Measurements from ENCODE around the gene JHY. TPM values are rescaled to one million over a fixed set of nuclear protein-coding genes. Genes with fewer than 3 reads are reported as not detected.

JHY gene
- total RNA-seq, 4 donors from 2014 or later, result 9.6 to 14.9 (median 10.6) TPM

DNA sequence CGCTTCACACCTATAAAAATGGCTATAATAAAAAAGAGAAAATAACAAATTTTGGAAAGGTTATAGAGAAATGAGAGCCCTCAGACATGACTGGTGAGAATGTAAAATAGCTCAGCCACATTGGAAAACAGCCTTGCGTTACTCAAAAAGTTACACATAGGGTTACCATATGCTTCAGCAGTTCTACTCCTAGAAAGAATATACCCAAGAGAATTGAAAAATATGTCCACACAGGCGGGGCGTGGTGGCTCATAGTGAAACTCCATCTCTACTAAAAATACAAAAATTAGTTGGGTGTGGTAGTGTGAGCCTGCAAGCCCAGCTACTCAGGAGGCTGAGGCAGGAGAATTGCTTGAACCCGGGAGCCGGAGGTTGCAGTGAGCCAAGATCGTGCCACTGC is 7.6 kb upstream of the JHY start:
- no peak for DNase-seq (ENCODE audit: extremely low spot score)
- 86% methylated on average over 7 of the region's 7 CpGs for WGBS
- H3K36me3 ChIP-seq, result no peaks in the 10 kb centered on the region
- TF ChIP-seq POLR2A (IDR thresholded peaks at IDR 0.05; ENCODE audit: low read depth) (no peak), POLR2AphosphoS5 (IDR thresholded peaks at IDR 0.05) (no peak), EP300 (IDR thresholded peaks at IDR 0.05) (no peak)
- TF ChIP-seq, protein P1, sequence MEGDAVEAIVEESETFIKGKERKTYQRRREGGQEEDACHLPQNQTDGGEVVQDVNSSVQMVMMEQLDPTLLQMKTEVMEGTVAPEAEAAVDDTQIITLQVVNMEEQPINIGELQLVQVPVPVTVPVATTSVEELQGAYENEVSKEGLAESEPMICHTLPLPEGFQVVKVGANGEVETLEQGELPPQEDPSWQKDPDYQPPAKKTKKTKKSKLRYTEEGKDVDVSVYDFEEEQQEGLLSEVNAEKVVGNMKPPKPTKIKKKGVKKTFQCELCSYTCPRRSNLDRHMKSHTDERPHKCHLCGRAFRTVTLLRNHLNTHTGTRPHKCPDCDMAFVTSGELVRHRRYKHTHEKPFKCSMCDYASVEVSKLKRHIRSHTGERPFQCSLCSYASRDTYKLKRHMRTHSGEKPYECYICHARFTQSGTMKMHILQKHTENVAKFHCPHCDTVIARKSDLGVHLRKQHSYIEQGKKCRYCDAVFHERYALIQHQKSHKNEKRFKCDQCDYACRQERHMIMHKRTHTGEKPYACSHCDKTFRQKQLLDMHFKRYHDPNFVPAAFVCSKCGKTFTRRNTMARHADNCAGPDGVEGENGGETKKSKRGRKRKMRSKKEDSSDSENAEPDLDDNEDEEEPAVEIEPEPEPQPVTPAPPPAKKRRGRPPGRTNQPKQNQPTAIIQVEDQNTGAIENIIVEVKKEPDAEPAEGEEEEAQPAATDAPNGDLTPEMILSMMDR (IDR thresholded peaks at IDR 0.05), result no peak
- intact Hi-C loops (cut with DNase I), result no loop called here
- no peak overlapping the region for H3K4me3 ChIP-seq
- H3K27ac ChIP-seq (replicated peaks in 1 of 4), result no peak overlapping the region
- no peaks in the 10 kb centered on the region for H3K4me1 ChIP-seq
- no peaks in the 10 kb centered on the region for H3K9me3 ChIP-seq
- no peaks in the 10 kb centered on the region for H3K27me3 ChIP-seq

DNA sequence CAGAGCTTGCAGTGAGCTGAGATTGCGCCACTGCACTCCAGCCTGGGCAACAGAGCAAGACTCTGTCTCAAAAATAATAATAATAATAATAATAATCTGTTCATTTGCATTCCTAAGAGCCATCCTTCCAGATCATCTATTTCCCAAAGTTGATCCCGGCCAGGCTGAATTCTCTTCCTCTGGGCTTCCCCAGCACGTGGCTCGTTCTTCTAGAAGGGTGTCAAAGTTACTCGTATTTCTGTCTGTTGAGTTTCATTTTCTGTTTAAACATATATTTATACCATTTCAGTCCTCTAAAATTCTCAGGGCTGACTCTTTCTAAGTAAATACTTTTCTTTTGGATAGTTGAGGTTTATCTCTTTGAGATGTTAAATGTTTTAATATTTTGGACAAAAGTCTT is 4.8 kb upstream of the JHY start:
- TF ChIP-seq POLR2AphosphoS5 (IDR thresholded peaks at IDR 0.05) (no peak), EP300 (IDR thresholded peaks at IDR 0.05) (no peak), POLR2A (IDR thresholded peaks at IDR 0.05; ENCODE audit: low read depth) (no peak)
- TF ChIP-seq, protein P1 (IDR thresholded peaks at IDR 0.05), result no peak
- no peaks in the 10 kb centered on the region for H3K9me3 ChIP-seq
- DNase-seq (ENCODE audit: extremely low spot score), result no peak
- no peaks in the 10 kb centered on the region for H3K36me3 ChIP-seq
- peaks cover 4 to 7% (median 5%) of the 10 kb centered on the region in 4 donors for H3K4me1 ChIP-seq
- no peak overlapping the region for H3K27ac ChIP-seq (replicated peaks in 1 of 4)
- 82% methylated on average over 5 of the region's 5 CpGs for WGBS
- no peaks in the 10 kb centered on the region for H3K27me3 ChIP-seq
- intact Hi-C loops (cut with DNase I), result no loop called here
- H3K4me3 ChIP-seq, result no peak overlapping the region

DNA sequence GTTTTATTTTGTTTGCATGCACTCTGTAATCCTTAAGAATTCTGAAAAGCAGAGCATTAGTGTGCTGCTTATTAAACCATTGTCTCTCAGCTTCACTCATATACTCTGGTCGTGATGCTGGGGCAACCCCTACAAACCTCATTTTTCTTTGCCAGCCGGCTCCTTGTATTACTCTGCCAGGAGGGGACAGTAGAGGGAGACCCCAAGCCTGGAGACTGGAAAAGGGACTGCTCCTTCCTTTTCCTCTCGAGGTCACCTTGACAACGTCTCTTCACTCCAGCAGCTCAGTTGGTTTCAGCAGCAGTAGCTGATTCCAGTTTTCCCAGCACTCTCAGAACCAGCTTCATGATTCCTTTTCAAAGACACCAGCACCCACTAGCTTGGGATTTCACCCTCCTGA is 2.8 kb upstream of the JHY start:
- 46% methylated on average over 4 of the region's 4 CpGs for WGBS
- no peak for TF ChIP-seq EP300 (IDR thresholded peaks at IDR 0.05)
- Histone ChIP-seq H3K27ac (replicated peaks in 1 of 4) (no peak overlapping the region), H3K4me1 (peaks cover 4 to 21% (median 15%) of the 10 kb centered on the region in 4 donors), H3K27me3 (no peaks in the 10 kb centered on the region), H3K36me3 (no peaks in the 10 kb centered on the region), H3K4me3 (no peak overlapping the region), H3K9me3 (no peaks in the 10 kb centered on the region)
- no peak for DNase-seq (ENCODE audit: extremely low spot score)
- intact Hi-C loops (cut with DNase I), result no loop called here

DNA sequence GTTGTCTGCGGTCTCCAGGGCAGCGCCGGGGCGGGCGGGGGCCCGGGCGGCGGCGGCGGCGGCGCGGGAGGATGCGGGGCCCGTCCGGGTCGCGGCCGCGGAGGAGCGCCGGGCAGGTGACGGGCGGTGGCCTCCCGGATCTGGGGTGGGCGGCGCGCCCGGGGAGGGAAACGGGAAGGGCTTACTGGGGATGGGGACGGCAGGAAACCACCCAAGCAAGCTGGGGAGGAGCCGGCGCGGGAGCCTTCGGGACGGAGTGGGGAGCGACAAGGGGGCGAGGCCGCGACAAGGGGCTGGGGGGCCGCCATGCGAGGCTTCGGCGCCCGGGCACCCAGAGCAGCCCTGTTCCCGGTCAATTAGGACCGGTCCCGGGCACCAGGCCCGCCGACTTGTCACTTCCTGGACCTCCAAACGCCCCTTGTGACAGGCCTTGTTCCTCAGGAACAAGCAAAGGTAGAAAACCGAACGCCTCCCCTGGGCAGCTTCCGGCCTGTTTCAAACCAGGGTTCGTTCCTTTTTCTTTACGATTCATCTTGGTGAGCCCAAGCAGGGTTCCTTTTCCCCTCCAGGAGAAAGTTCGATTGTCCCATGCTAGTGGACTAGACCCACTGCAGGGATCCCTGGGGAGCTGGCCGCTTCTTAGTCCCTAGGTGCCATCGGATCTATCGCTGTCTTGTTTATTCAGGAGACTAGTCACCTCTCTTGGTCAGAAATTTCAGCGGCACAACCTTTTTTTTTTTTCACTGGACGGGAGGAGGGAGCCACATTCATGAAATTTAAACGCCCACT is 492 bp downstream of the JHY start:
- WGBS, result 2% methylated on average over 41 of the region's 63 CpGs

DNA sequence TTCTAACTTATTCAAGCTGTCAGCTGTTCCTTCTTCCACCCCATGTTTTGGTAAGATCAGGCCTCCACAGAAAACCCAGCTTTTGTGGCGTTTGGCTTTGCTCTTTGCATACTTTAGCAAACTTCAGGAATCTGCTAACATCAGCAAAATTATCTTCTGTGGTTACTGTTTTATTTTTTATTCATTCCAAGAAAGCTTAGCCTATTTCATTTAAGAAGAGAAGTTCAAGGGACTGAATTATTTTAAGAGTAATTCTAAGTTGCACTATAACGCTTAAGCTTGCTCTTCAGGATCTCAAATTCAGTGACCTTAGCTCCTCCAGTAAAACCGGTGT is 1.1 kb downstream of the JHY start:
- 48% methylated on average over 3 of the region's 3 CpGs for WGBS
- DNase-seq (ENCODE audit: extremely low spot score), result no peak
- intact Hi-C loops (cut with DNase I), result no loop called here
- Histone ChIP-seq H3K9me3 (no peaks in the 10 kb centered on the region), H3K4me1 (peaks cover 4 to 21% (median 17%) of the 10 kb centered on the region in 4 donors), H3K36me3 (peaks cover 0 to 8% (median 3%) of the 10 kb centered on the region in 4 donors), H3K27ac (replicated peaks in 1 of 4) (peak overlapping the region; percentile 82 to 89 (median 86)), H3K4me3 (peak overlapping the region; percentile 70 to 85 (median 72)), H3K27me3 (no peaks in the 10 kb centered on the region)
- TF ChIP-seq EP300 (IDR thresholded peaks at IDR 0.05) (no peak), POLR2A (IDR thresholded peaks at IDR 0.05; ENCODE audit: low read depth) (no peak), POLR2AphosphoS5 (IDR thresholded peaks at IDR 0.05) (no peak)
- TF ChIP-seq, protein P1 (IDR thresholded peaks at IDR 0.05), result no peak

More for the DNA sequence above, 492 bp downstream of the JHY start:
- Histone ChIP-seq H3K4me1 (peaks cover 4 to 21% (median 17%) of the 10 kb centered on the region in 4 donors), H3K27ac (replicated peaks in 1 of 4) (peak overlapping the region; percentile 82 to 89 (median 86)), H3K9me3 (no peaks in the 10 kb centered on the region), H3K27me3 (no peaks in the 10 kb centered on the region), H3K36me3 (peaks cover 0 to 8% (median 3%) of the 10 kb centered on the region in 4 donors), H3K4me3 (peak overlapping the region; percentile 70 to 85 (median 72))
- intact Hi-C loops (cut with DNase I), result no loop called here
- TF ChIP-seq POLR2AphosphoS5 (IDR thresholded peaks at IDR 0.05) (peak in 1 of 2 donors; percentile 3), POLR2A (IDR thresholded peaks at IDR 0.05; ENCODE audit: low read depth) (no peak)
- no peak for DNase-seq (ENCODE audit: extremely low spot score)

Data from esophagus muscularis mucosa (tissue), 4 donors.